Type B pancreatic cell (in vitro differentiated cells): ENCODE results near the gene CLDN7. TPM values are rescaled to one million over a fixed set of nuclear protein-coding genes. Genes with fewer than 3 reads are reported as not detected.

ENCODE experiments used
- DNase-seq: peaks from one replicate; pipeline ENCODE4 v3.0.0; 2021; ENCODE audit warnings: mixed read lengths; ENCODE audit not compliant: unreplicated experiment; ENCODE audit errors: extremely low spot score
- H3K27ac Mint-ChIP-seq: 2 replicates; pipeline ENCODE4 v1.8.0; 2021; ENCODE audit warnings: mild to moderate bottlenecking, mixed read lengths
- H3K27me3 Mint-ChIP-seq: 2 replicates; pipeline ENCODE4 v1.8.0; 2021; ENCODE audit warnings: mixed read lengths
- H3K36me3 Mint-ChIP-seq: 2 replicates; pipeline ENCODE4 v1.8.0; 2021; ENCODE audit warnings: mixed read lengths
- H3K4me1 Mint-ChIP-seq: one replicate; pipeline ENCODE4 v1.8.0; 2021; ENCODE audit warnings: mixed read lengths; ENCODE audit not compliant: unreplicated experiment
- H3K4me3 Mint-ChIP-seq: 2 replicates; pipeline ENCODE4 v1.8.0; 2021; ENCODE audit warnings: mild to moderate bottlenecking, mixed read lengths
- H3K9me3 Mint-ChIP-seq: 2 replicates; pipeline ENCODE4 v1.8.0; 2021; ENCODE audit warnings: mixed read lengths
- CTCF ChIP-seq: fragments of 200-600 bp; sonication (generic); conservative IDR thresholded peaks from 2 replicates; pipeline ENCODE4 v1.5.0; 2021; ENCODE audit warnings: antibody characterized with exemption, mild to moderate bottlenecking
- total RNA-seq: library from RNA; stranded (reverse); gene quantifications from 2 replicates; pipeline ENCODE4 v1.2.1, GENCODE V29; 2021; ENCODE audit warnings: low replicate concordance

The CLDN7 gene
- total RNA-seq, 1 donor from 2014 or later, result 118 TPM

- Mint-ChIP-seq H3K27me3 (peaks cover 14% of the 10 kb centered on the region), H3K27ac (no peak overlapping the region), H3K4me1 (peaks cover 14% of the 10 kb centered on the region), H3K36me3 (no peaks in the 10 kb centered on the region), H3K9me3 (no peaks in the 10 kb centered on the region), H3K4me3 (no peak overlapping the region)
- no peak for TF ChIP-seq CTCF
- no peak for DNase-seq
Observed at GRCh38 chr17:7284911-7285310, 22.6 kb upstream of the CLDN7 start.

GRCh38 chr17:7283471-7284216 lies 21.4 kb upstream of the CLDN7 start:
- no peaks in the 10 kb centered on the region for H3K36me3 Mint-ChIP-seq
- H3K4me3 Mint-ChIP-seq, result peak overlapping the region; percentile 88
- no peaks in the 10 kb centered on the region for H3K9me3 Mint-ChIP-seq
- peaks cover 14% of the 10 kb centered on the region for H3K27me3 Mint-ChIP-seq
- no peak overlapping the region for H3K27ac Mint-ChIP-seq
- DNase-seq, result no peak
- peaks cover 15% of the 10 kb centered on the region for H3K4me1 Mint-ChIP-seq
- TF ChIP-seq CTCF, result no peak

- TF ChIP-seq CTCF, result no peak
- peaks cover 15% of the 10 kb centered on the region for H3K4me1 Mint-ChIP-seq
- H3K9me3 Mint-ChIP-seq, result no peaks in the 10 kb centered on the region
- H3K36me3 Mint-ChIP-seq, result no peaks in the 10 kb centered on the region
- peak overlapping the region; percentile 88 for H3K4me3 Mint-ChIP-seq
- H3K27me3 Mint-ChIP-seq, result peaks cover 8% of the 10 kb centered on the region
- no peak for DNase-seq
- no peak overlapping the region for H3K27ac Mint-ChIP-seq
Observed at GRCh38 chr17:7282752-7283321, 20.6 kb upstream of the CLDN7 start.

- Mint-ChIP-seq H3K4me3 (peak overlapping the region; percentile 88), H3K36me3 (no peaks in the 10 kb centered on the region), H3K27me3 (peaks cover 6% of the 10 kb centered on the region), H3K27ac (no peak overlapping the region), H3K4me1 (peaks cover 15% of the 10 kb centered on the region), H3K9me3 (no peaks in the 10 kb centered on the region)
- no peak for TF ChIP-seq CTCF
- DNase-seq, result no peak
Observed at GRCh38 chr17:7281953-7282751, 19.9 kb upstream of the CLDN7 start.

GRCh38 chr17:7281074-7281952 lies 19.0 kb upstream of the CLDN7 start, which contains the start of gene SLC2A4:
SLC2A4 (plus strand) TSS chr17:7281718; CDS start chr17:7281935, 217 bp downstream.
- DNase-seq, result peak; percentile 98
- peak within 1 kb of the TSS; percentile 83 for H3K27ac Mint-ChIP-seq
- no peaks in the 10 kb centered on the region for H3K9me3 Mint-ChIP-seq
- H3K27me3 Mint-ChIP-seq, result peaks cover 6% of the 10 kb centered on the region
- peak within 1 kb of the TSS; percentile 88 for H3K4me3 Mint-ChIP-seq
- H3K36me3 Mint-ChIP-seq, result no peaks in the 10 kb centered on the region
- no peak for TF ChIP-seq CTCF
- peaks cover 15% of the 10 kb centered on the region for H3K4me1 Mint-ChIP-seq
